Immature natural killer cell (primary cell): Measurements from ENCODE around the gene OGFOD2. TPM values are rescaled to one million over a fixed set of nuclear protein-coding genes. Genes with fewer than 3 reads are reported as not detected.

ENCODE experiments used
- DNase-seq, 3 donors: peaks; one replicate each; pipeline ENCODE4 v3.0.0; 2022; ENCODE audit warnings: mixed read lengths in 1 of 3
- H3K27ac Mint-ChIP-seq, 6 donors: one replicate each; pipeline ENCODE4 v1.8.0; 2020; ENCODE audit warnings: mixed read lengths in 6 of 6, mild to moderate bottlenecking in 5 of 6, inconsistent platforms in 4 of 6, moderate library complexity in 3 of 6
- H3K27me3 Mint-ChIP-seq, 3 donors: one replicate each; pipeline ENCODE4 v1.8.0; 2020 to 2021; ENCODE audit warnings: low read depth in 3 of 3, mild to moderate bottlenecking in 3 of 3, mixed read lengths in 3 of 3, moderate library complexity in 3 of 3, inconsistent platforms in 1 of 3
- H3K36me3 Mint-ChIP-seq, 3 donors: one replicate each; pipeline ENCODE4 v1.8.0; 2020; ENCODE audit warnings: mixed read lengths in 3 of 3, inconsistent platforms in 2 of 3, mild to moderate bottlenecking in 2 of 3
- H3K4me1 Mint-ChIP-seq, 2 donors: one replicate each; pipeline ENCODE4 v1.8.0; 2020; ENCODE audit warnings: inconsistent platforms in 2 of 2, mild to moderate bottlenecking in 2 of 2, mixed read lengths in 2 of 2, moderate library complexity in 1 of 2
- H3K4me3 Mint-ChIP-seq, 5 donors: one replicate each; pipeline ENCODE4 v1.8.0; 2020; ENCODE audit warnings: mild to moderate bottlenecking in 5 of 5, mixed read lengths in 5 of 5, inconsistent platforms in 3 of 5, moderate library complexity in 3 of 5
- H3K9me3 Mint-ChIP-seq, 6 donors: one replicate each; pipeline ENCODE4 v1.8.0; 2020; ENCODE audit warnings: mild to moderate bottlenecking in 6 of 6, mixed read lengths in 6 of 6, inconsistent platforms in 4 of 6, moderate library complexity in 3 of 6
- polyA plus RNA-seq, 3 donors: library from polyadenylated mRNA; unstranded; fragments of 300-500 nt; fragmentation: Illumina TruSeq; gene quantifications; one replicate each; pipeline ENCODE4 v1.2.3, GENCODE V29; 2021

Gene OGFOD2
- polyA plus RNA-seq, 3 donors from 2014 or later = 14.4 to 16.6 (median 16.3) TPM

DNA sequence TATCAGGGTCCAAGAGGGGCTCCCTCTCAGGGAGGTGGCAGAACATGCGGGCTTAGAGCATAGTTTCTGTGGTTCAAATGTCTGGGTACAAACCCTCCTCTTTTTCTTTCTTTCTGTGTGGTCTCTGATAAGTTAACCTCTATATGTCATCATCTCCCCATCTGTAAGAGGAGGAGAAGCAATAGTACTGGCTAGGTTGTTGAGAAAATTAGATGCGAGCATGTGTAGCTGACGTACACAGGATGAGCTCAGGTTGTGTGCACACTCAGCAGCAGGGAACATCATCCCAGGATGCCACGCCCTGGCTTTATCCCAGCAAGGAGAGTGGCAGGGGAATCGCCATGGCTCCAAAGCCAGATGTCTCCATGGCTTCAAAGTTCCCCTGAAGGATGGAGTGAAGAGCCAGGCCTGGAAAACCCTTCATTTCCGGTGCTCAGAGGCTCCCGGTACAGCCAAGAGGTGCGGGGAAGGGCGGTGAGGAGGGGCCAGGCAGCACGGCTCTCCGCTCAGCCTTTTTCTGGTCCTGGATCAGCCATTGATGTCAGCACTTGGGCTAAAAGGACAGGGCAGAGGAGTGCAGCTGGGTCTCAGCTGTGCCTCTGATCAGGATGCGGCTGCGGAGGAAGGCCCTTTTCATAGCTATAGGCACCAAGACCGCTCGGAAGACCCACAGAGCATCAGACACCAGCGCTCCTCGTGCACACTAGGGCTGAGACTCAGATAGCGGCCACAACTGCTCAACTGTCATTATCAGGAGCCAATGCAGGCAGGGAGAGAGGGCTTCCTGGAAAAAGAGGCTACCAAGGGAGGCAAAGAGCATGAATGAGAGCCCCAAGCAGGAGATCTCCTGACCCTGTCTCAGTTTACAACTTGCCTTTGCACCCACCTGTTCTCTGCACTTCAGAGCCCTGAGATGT is 46.9 kb downstream of the OGFOD2 start:
- Mint-ChIP-seq H3K27ac (peak overlapping the region in 1 of 6 donors; percentile 45), H3K36me3 (no peaks in the 10 kb centered on the region), H3K9me3 (no peaks in the 10 kb centered on the region), H3K4me1 (peaks cover 22 to 24% of the 10 kb centered on the region in 2 donors), H3K27me3 (no peaks in the 10 kb centered on the region), H3K4me3 (no peak overlapping the region)
- DNase-seq = no peak

GRCh38 chr12:123022846-123023245 is 47.8 kb downstream of the OGFOD2 start:
- Mint-ChIP-seq H3K36me3 (no peaks in the 10 kb centered on the region), H3K27ac (no peak overlapping the region), H3K27me3 (no peaks in the 10 kb centered on the region), H3K4me3 (no peak overlapping the region), H3K4me1 (peaks cover 18 to 20% of the 10 kb centered on the region in 2 donors), H3K9me3 (no peaks in the 10 kb centered on the region)
- no peak for DNase-seq

GRCh38 chr12:123024819-123025391 is 49.9 kb downstream of the OGFOD2 start:
- H3K36me3 Mint-ChIP-seq = peaks cover 0 to 4% (median 4%) of the 10 kb centered on the region in 3 donors
- H3K9me3 Mint-ChIP-seq = no peaks in the 10 kb centered on the region
- H3K27me3 Mint-ChIP-seq = no peaks in the 10 kb centered on the region
- H3K27ac Mint-ChIP-seq = peak overlapping the region in 5 of 6 donors; percentile 41 to 73 (median 64)
- H3K4me3 Mint-ChIP-seq = no peak overlapping the region
- H3K4me1 Mint-ChIP-seq = peaks cover 4 to 10% of the 10 kb centered on the region in 2 donors
- peak in 1 of 3 donors; percentile 6 for DNase-seq

DNA sequence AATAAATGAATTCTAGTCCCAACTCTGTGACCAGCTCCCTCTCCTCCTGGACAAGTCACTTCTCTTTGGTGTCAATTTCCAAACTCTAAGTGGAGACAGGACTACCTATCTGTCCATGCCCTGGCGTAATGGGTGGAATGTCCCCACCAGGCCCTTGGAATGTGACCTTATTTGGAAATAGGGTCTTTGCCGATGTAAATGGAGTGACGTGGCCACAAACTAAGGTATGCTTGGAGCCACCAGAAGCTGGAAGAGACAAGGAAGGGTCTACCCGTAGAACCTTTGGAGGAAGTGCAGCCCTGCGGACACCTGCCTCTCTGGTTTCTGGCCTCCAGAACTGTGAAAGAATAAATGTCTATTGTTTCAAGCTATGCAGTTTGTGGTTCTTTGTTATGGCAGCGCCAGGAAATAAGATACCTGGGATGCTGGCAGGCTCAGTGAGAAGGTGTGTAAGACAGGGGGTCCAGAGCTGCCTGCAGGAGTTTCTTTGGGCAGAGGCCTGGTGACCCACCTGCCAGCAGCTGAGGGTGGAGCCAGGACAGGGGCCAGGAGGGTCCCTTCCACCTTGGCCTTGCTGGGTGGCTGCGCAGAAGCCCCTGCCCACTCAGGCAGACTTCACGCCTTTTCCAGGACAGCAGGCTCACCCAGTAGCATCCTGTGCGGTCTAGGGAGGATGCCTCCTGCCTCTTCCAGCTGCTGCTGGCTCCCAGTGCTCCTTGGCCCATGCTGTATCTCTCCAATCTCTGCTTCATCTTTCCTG is 51.2 kb downstream of the OGFOD2 start:
- Mint-ChIP-seq H3K27me3 (no peaks in the 10 kb centered on the region), H3K9me3 (no peaks in the 10 kb centered on the region), H3K4me1 (peaks cover 4 to 6% of the 10 kb centered on the region in 2 donors), H3K27ac (peak overlapping the region in 1 of 6 donors; percentile 23), H3K4me3 (no peak overlapping the region), H3K36me3 (peaks cover 0 to 9% (median 4%) of the 10 kb centered on the region in 3 donors)
- no peak for DNase-seq

GRCh38 chr12:123027726-123028445 is 52.8 kb downstream of the OGFOD2 start:
- Mint-ChIP-seq H3K9me3 (no peaks in the 10 kb centered on the region), H3K27me3 (no peaks in the 10 kb centered on the region), H3K4me3 (no peak overlapping the region), H3K36me3 (peaks cover 0 to 9% (median 4%) of the 10 kb centered on the region in 3 donors), H3K27ac (peak overlapping the region in 3 of 6 donors; percentile 0 to 36 (median 31)), H3K4me1 (peaks cover 0 to 11% of the 10 kb centered on the region in 2 donors)
- no peak for DNase-seq

- no peaks in the 10 kb centered on the region for H3K27me3 Mint-ChIP-seq
- H3K36me3 Mint-ChIP-seq = peaks cover 0 to 9% (median 4%) of the 10 kb centered on the region in 3 donors
- peak overlapping the region in 5 of 6 donors; percentile 0 to 36 (median 28) for H3K27ac Mint-ChIP-seq
- no peak overlapping the region for H3K4me3 Mint-ChIP-seq
- DNase-seq = peak in 1 of 3 donors; percentile 18
- H3K9me3 Mint-ChIP-seq = no peaks in the 10 kb centered on the region
- H3K4me1 Mint-ChIP-seq = peaks cover 4 to 17% of the 10 kb centered on the region in 2 donors
Measured at GRCh38 chr12:123028475-123028874, 53.4 kb downstream of the OGFOD2 start.

DNA sequence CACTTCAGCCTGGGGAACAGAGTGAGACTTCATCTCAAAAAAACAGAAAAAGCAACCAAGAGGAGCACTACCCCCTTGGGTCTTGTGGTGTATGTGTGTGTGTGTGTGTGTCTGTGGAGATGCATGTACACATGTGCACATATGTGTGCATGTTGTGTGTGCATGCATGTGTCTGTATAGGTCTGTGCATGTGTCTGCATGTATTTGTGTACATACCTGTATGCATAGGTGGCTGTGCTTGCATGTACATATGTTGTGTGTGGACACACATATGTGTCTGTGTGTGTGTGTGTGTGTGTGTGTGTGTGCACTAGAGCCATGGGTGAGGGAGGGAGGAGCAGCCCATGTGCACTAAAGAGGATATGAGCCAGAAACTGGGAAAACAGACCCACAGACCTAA is 54.5 kb downstream of the OGFOD2 start:
- no peaks in the 10 kb centered on the region for H3K27me3 Mint-ChIP-seq
- peaks cover 15 to 27% of the 10 kb centered on the region in 2 donors for H3K4me1 Mint-ChIP-seq
- peaks cover 0 to 9% (median 4%) of the 10 kb centered on the region in 3 donors for H3K36me3 Mint-ChIP-seq
- peak overlapping the region in 3 of 6 donors; percentile 2 to 68 (median 65) for H3K27ac Mint-ChIP-seq
- no peak overlapping the region for H3K4me3 Mint-ChIP-seq
- no peaks in the 10 kb centered on the region for H3K9me3 Mint-ChIP-seq
- no peak for DNase-seq

Other genes with a start within 250 kb of the OGFOD2 start
- gene HCAR1, start 244.4 kb upstream of the OGFOD2 start, polyA plus RNA-seq = not detected
- 10 to 100 TPM; 66.2 to 81.1 (median 68.7) TPM for gene DENR, start 222.4 kb upstream of the OGFOD2 start, polyA plus RNA-seq
- gene CCDC62, start 200.7 kb upstream of the OGFOD2 start, polyA plus RNA-seq = under 1 TPM in 1 of 3 donors, not detected in 2; 0.28 TPM
- 10 to 100 TPM in 1 of 3 donors, 1 to 10 TPM in 2; 4.4 to 14.6 (median 5.1) TPM for gene HIP1R, start 139.8 kb upstream of the OGFOD2 start, polyA plus RNA-seq
- gene VPS37B, start 79.1 kb upstream of the OGFOD2 start, polyA plus RNA-seq = 10 to 100 TPM; 39.5 to 70.1 (median 43.6) TPM
- under 1 TPM in 2 of 3 donors, not detected in 1; 0.31 to 0.44 TPM for gene ABCB9, start 8.8 kb upstream of the OGFOD2 start, polyA plus RNA-seq
- gene ARL6IP4, start 5.4 kb downstream of the OGFOD2 start, polyA plus RNA-seq = 100 to 1,000 TPM; 131 to 327 (median 245) TPM
- 1 to 10 TPM; 4.7 to 8.6 (median 7.1) TPM for gene PITPNM2, start 175.8 kb downstream of the OGFOD2 start, polyA plus RNA-seq